Type B pancreatic cell (in vitro differentiated cells): ENCODE data around the gene TGOLN2. TPM values are rescaled to one million over a fixed set of nuclear protein-coding genes. Genes with fewer than 3 reads are reported as not detected.
A peak's percentile ranks its signal among the peaks of the same experiment; 100 is the strongest.
"Not testable (repeated sequence)": the region's sequence is repeated elsewhere in the genome, so short reads cannot be mapped to it uniquely, and the experiment has no call there.

Experiments used
- DNase-seq: peaks from one replicate; pipeline ENCODE4 v3.0.0; 2021; ENCODE audit warnings: mixed read lengths; ENCODE audit not compliant: unreplicated experiment; ENCODE audit errors: extremely low spot score
- H3K27ac Mint-ChIP-seq: 2 replicates; pipeline ENCODE4 v1.8.0; 2021; ENCODE audit warnings: mild to moderate bottlenecking, mixed read lengths
- H3K27me3 Mint-ChIP-seq: 2 replicates; pipeline ENCODE4 v1.8.0; 2021; ENCODE audit warnings: mixed read lengths
- H3K36me3 Mint-ChIP-seq: 2 replicates; pipeline ENCODE4 v1.8.0; 2021; ENCODE audit warnings: mixed read lengths
- H3K4me1 Mint-ChIP-seq: one replicate; pipeline ENCODE4 v1.8.0; 2021; ENCODE audit warnings: mixed read lengths; ENCODE audit not compliant: unreplicated experiment
- H3K4me3 Mint-ChIP-seq: 2 replicates; pipeline ENCODE4 v1.8.0; 2021; ENCODE audit warnings: mild to moderate bottlenecking, mixed read lengths
- H3K9me3 Mint-ChIP-seq: 2 replicates; pipeline ENCODE4 v1.8.0; 2021; ENCODE audit warnings: mixed read lengths
- CTCF ChIP-seq: fragments of 200-600 bp; sonication (generic); conservative IDR thresholded peaks from 2 replicates; pipeline ENCODE4 v1.5.0; 2021; ENCODE audit warnings: antibody characterized with exemption, mild to moderate bottlenecking
- total RNA-seq: library from RNA; stranded (reverse); gene quantifications from 2 replicates; pipeline ENCODE4 v1.2.1, GENCODE V29; 2021; ENCODE audit warnings: low replicate concordance

TGOLN2 gene
- total RNA-seq, 1 donor from 2014 or later, result 54.0 TPM

- Mint-ChIP-seq H3K36me3 (peaks cover 5% of the 10 kb centered on the region), H3K4me3 (no peak overlapping the region), H3K9me3 (no peaks in the 10 kb centered on the region), H3K4me1 (peaks cover 8% of the 10 kb centered on the region), H3K27me3 (peaks cover 4% of the 10 kb centered on the region), H3K27ac (no peak overlapping the region)
- TF ChIP-seq CTCF, result no peak
- DNase-seq, result no peak
Measured at GRCh38 chr2:85342156-85342555, 14.4 kb upstream of the TGOLN2 start.

GRCh38 chr2:85341269-85342029, 13.7 kb upstream of the TGOLN2 start:
- Mint-ChIP-seq H3K4me3 (no peak overlapping the region), H3K9me3 (no peaks in the 10 kb centered on the region), H3K27me3 (peaks cover 4% of the 10 kb centered on the region), H3K36me3 (peaks cover 5% of the 10 kb centered on the region), H3K27ac (no peak overlapping the region), H3K4me1 (peaks cover 8% of the 10 kb centered on the region)
- TF ChIP-seq CTCF, result no peak
- DNase-seq, result no peak

GRCh38 chr2:85340034-85340892, 12.5 kb upstream of the TGOLN2 start:
- no peak for DNase-seq
- Mint-ChIP-seq H3K4me3 (no peak overlapping the region), H3K4me1 (peaks cover 8% of the 10 kb centered on the region), H3K27me3 (peaks cover 4% of the 10 kb centered on the region), H3K27ac (no peak overlapping the region), H3K9me3 (no peaks in the 10 kb centered on the region), H3K36me3 (peaks cover 5% of the 10 kb centered on the region)
- no peak for TF ChIP-seq CTCF

GRCh38 chr2:85334928-85335327, 7.1 kb upstream of the TGOLN2 start:
- no peaks in the 10 kb centered on the region for H3K4me1 Mint-ChIP-seq

DNA sequence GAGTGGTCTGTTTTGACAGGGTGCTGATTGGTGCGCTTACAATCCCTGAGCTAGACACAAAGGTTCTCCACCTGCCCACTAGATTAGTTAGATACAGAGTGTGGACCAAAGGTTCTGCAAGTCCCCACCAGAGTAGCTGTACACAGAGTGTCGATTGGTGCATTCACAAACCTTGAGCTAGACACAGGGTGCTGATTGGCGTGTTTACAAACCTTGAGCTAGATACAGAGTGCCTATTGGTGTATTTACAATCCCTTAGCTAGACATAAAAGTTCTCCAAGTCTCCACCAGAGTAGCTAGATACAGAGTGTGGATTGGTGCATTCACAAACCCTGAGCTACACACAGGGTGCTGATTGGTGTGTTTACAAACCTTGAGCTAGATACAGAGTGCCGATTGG, 6.1 kb upstream of the TGOLN2 start:
- not testable (repeated sequence) for H3K27me3 Mint-ChIP-seq, H3K36me3 Mint-ChIP-seq, H3K4me3 Mint-ChIP-seq, H3K9me3 Mint-ChIP-seq, H3K27ac Mint-ChIP-seq, H3K4me1 Mint-ChIP-seq, DNase-seq

More at GRCh38 chr2:85334928-85335327, 7.1 kb upstream of the TGOLN2 start:
- Mint-ChIP-seq H3K4me3 (no peak overlapping the region), H3K27ac (peak overlapping the region; percentile 11), H3K27me3 (peaks cover 4% of the 10 kb centered on the region), H3K36me3 (no peaks in the 10 kb centered on the region), H3K9me3 (no peaks in the 10 kb centered on the region)
- no peak for DNase-seq
- TF ChIP-seq CTCF, result no peak
